ENCODE measurements around the gene TNS1.

The TNS1 gene

GRCh38 chr2:217858519-217859491 is 144.0 kb downstream of the TNS1 start:
- no peak for TF ChIP-seq CTCF (IDR thresholded peaks at IDR 0.05; ENCODE audit: extremely low read depth, missing control alignments)
- DNase-seq (ENCODE audit: low spot score), result no peak

GRCh38 chr2:217857624-217858506 is 144.9 kb downstream of the TNS1 start:
- no peak for TF ChIP-seq CTCF (IDR thresholded peaks at IDR 0.05; ENCODE audit: extremely low read depth, missing control alignments)
- DNase-seq (ENCODE audit: low spot score), result no peak

- TF ChIP-seq CTCF (IDR thresholded peaks at IDR 0.05; ENCODE audit: extremely low read depth, missing control alignments), result no peak
- DNase-seq (ENCODE audit: low spot score), result no peak
These were observed 145.9 kb downstream of the TNS1 start for GRCh38 chr2:217856871-217857270.

GRCh38 chr2:217856159-217856558 is 146.6 kb downstream of the TNS1 start:
- no peak for TF ChIP-seq CTCF (IDR thresholded peaks at IDR 0.05; ENCODE audit: extremely low read depth, missing control alignments)
- DNase-seq (ENCODE audit: low spot score), result no peak

- TF ChIP-seq CTCF (IDR thresholded peaks at IDR 0.05; ENCODE audit: extremely low read depth, missing control alignments), result no peak
These were observed 147.9 kb downstream of the TNS1 start for GRCh38 chr2:217854684-217855420.

GRCh38 chr2:217853961-217854360 is 148.8 kb downstream of the TNS1 start:
- TF ChIP-seq CTCF (IDR thresholded peaks at IDR 0.05; ENCODE audit: extremely low read depth, missing control alignments), result no peak
- DNase-seq (ENCODE audit: low spot score), result no peak

More at GRCh38 chr2:217854684-217855420, 147.9 kb downstream of the TNS1 start:
- no peak for DNase-seq (ENCODE audit: low spot score)
